Naive thymus-derived CD8-positive, alpha-beta T cell (primary cell): ENCODE results near the gene SMYD3. TPM values are rescaled to one million over a fixed set of nuclear protein-coding genes. Genes with fewer than 3 reads are reported as not detected.

Source experiments
- ATAC-seq, 2 donors: fragments of 150-1000 bp; cut with Tn5 transposase in 1 of 2; sonication (Bioruptor Pico), chemical (Tn5 transposase) in 1 of 2; 1 replicate in 1 of 2; 2 replicates in 1 of 2; pipeline ENCODE4 v1.10.0; 2021; ENCODE audit warnings: mild to moderate bottlenecking in 2 of 2, moderate library complexity in 2 of 2
- POLR2A ChIA-PET: fragments of 350-600 bp; sonication (Branson Sonifier 250); formaldehyde crosslinking; loops from one replicate; lab custom pipeline; 2021; ENCODE audit warnings: antibody characterized with exemption; lab: Charles Lee
- DNase-seq, 10 donors: peaks; one replicate each; pipeline versions ENCODE4 v3.0.0 to v3.0.0-alpha.2; 2020 to 2022
- H3K27ac Mint-ChIP-seq, 10 donors: one replicate each; pipeline ENCODE4 v1.8.0; 2020 to 2022; ENCODE audit warnings: mild to moderate bottlenecking in 10 of 10, mixed read lengths in 10 of 10, moderate library complexity in 4 of 10, inconsistent platforms in 1 of 10
- H3K27me3 Mint-ChIP-seq, 5 donors: one replicate each; pipeline ENCODE4 v1.8.0; 2021 to 2022; ENCODE audit warnings: mixed read lengths in 5 of 5
- H3K36me3 Mint-ChIP-seq, 3 donors: one replicate each; pipeline ENCODE4 v1.8.0; 2020 to 2022; ENCODE audit warnings: mixed read lengths in 3 of 3, mild to moderate bottlenecking in 2 of 3, inconsistent platforms in 1 of 3
- H3K4me1 Mint-ChIP-seq, 4 donors: one replicate each; pipeline ENCODE4 v1.8.0; 2021 to 2022; ENCODE audit warnings: mixed read lengths in 4 of 4
- H3K4me3 Mint-ChIP-seq, 10 donors: one replicate each; pipeline ENCODE4 v1.8.0; 2020 to 2022; ENCODE audit warnings: mild to moderate bottlenecking in 10 of 10, mixed read lengths in 10 of 10, moderate library complexity in 6 of 10, inconsistent platforms in 1 of 10
- H3K9me3 Mint-ChIP-seq, 9 donors: one replicate each; pipeline ENCODE4 v1.8.0; 2020 to 2022; ENCODE audit warnings: mixed read lengths in 9 of 9, mild to moderate bottlenecking in 3 of 9, inconsistent platforms in 1 of 9, moderate library complexity in 1 of 9
- polyA plus RNA-seq, 3 donors: library from polyadenylated mRNA; unstranded; fragments of 300-500 nt; fragmentation: Illumina TruSeq; gene quantifications; one replicate each; pipeline ENCODE4 v1.2.3, GENCODE V29; 2021
- total RNA-seq, 8 experiments: library from RNA in 2 of 8; stranded (reverse) in 2 of 8; gene quantifications; one replicate each; pipeline ENCODE4 v1.2.3 and lab custom pipeline; 2021 to 2026

Gene SMYD3
- total and polyA plus RNA-seq, 5 experiments from 2014 or later: 19.1 to 42.1 (median 36.5) TPM

DNA sequence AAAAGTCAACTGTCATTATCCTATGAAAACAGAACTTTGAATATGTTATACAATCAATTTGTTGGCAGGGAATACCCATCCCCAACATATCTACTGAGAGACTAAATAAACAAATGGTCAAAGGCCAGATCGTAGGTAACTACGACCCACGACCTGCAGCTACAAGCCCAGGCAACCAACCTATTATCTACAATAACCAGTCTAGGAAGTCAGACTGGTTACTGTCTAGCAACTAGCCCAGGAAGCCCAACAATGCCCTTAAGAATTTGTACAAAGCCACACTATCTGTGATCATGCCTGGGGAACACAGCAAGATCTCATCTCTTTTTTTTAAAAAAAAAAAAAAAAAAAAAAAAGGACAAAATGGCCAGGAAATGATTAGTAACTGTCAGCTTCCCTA lies 58.7 kb downstream of the SMYD3 start:
- H3K9me3 Mint-ChIP-seq: peaks cover 0 to 14% (median 3%) of the 10 kb centered on the region in 9 donors
- POLR2A ChIA-PET: no interaction called here
- H3K27ac Mint-ChIP-seq: no peak overlapping the region
- H3K4me3 Mint-ChIP-seq: no peak overlapping the region
- H3K27me3 Mint-ChIP-seq: no peaks in the 10 kb centered on the region
- peaks cover 2 to 9% (median 8%) of the 10 kb centered on the region in 3 donors for H3K36me3 Mint-ChIP-seq
- ATAC-seq: no peak
- no peak for DNase-seq
- H3K4me1 Mint-ChIP-seq: peaks cover 0 to 17% (median 7%) of the 10 kb centered on the region in 4 donors

DNA sequence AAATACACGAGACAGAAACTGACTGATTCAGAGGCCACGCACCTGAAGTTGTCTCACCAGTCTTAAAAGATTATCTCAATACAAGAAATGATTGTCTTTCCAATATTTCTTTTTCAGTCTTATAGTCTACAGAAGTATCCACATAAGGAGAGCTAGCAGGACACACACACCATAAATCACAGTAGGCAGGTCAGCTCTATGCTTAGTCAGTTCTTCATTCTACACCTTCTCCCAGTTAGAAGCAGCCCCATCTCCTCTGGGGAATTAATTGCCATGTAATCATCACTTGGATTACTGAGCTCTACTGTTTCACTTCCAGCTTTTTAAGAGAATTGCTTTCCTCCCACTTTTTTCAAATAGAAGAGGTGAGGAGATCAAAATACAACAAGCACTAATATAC lies 59.6 kb downstream of the SMYD3 start:
- Mint-ChIP-seq H3K4me3 (no peak overlapping the region), H3K36me3 (peaks cover 2 to 9% (median 8%) of the 10 kb centered on the region in 3 donors), H3K27ac (peak overlapping the region in 1 of 10 donors; percentile 43), H3K9me3 (peaks cover 0 to 14% (median 3%) of the 10 kb centered on the region in 9 donors), H3K27me3 (no peaks in the 10 kb centered on the region), H3K4me1 (peaks cover 0 to 11% (median 7%) of the 10 kb centered on the region in 4 donors)
- DNase-seq (no peak), ATAC-seq (no peak)
- POLR2A ChIA-PET: no interaction called here

DNA sequence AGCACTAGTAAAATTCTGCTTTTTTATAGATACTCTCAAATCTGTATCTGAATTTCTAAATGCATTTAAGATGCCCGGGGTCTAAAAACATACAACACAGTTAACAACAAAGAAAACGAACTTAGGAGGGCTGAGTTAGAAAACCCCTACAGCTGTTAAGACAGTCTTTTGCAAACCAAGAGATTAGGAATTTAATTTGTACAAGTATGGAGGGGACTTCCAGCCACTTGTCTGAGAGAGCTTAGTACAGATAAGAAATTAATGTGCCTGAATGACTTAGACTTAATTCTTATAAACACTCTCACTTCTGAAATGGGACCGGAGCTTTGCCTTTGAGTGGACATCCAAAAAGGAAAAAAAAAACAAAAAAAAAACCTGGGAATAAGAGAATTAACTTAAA lies 61.6 kb downstream of the SMYD3 start:
- Mint-ChIP-seq H3K9me3 (peaks cover 0 to 14% (median 4%) of the 10 kb centered on the region in 9 donors), H3K27ac (peak overlapping the region in 1 of 10 donors; percentile 30), H3K36me3 (peaks cover 9 to 15% (median 10%) of the 10 kb centered on the region in 3 donors), H3K4me1 (peaks cover 0 to 17% (median 5%) of the 10 kb centered on the region in 4 donors), H3K27me3 (no peaks in the 10 kb centered on the region), H3K4me3 (no peak overlapping the region)
- no peak for DNase-seq
- no peak for ATAC-seq
- POLR2A ChIA-PET: no interaction called here

DNA sequence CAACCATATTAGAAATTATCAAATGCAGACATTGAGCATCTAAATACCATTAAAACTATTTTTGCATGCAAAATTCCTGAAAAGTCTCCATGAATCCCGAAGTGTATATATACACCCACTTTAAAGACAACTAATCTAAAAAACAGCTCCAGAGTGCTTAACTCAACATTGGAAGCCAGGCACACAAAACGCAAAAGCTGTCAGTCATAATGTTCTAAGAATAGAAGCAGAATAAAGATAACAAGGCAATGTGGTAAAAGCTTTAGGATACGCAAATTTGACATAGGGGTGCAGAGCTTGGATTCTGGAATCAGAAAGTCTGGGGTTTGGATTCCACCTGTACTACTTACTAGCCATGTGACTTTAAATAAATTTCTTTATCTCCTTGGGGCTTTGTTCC lies 62.5 kb downstream of the SMYD3 start:
- DNase-seq (no peak), ATAC-seq (no peak)
- H3K36me3 Mint-ChIP-seq: peaks cover 9 to 19% (median 10%) of the 10 kb centered on the region in 3 donors
- H3K4me3 Mint-ChIP-seq: no peak overlapping the region
- peaks cover 0 to 14% (median 4%) of the 10 kb centered on the region in 9 donors for H3K9me3 Mint-ChIP-seq
- POLR2A ChIA-PET: no interaction called here
- H3K4me1 Mint-ChIP-seq: peaks cover 0 to 17% (median 5%) of the 10 kb centered on the region in 4 donors
- no peak overlapping the region for H3K27ac Mint-ChIP-seq
- H3K27me3 Mint-ChIP-seq: no peaks in the 10 kb centered on the region

DNA sequence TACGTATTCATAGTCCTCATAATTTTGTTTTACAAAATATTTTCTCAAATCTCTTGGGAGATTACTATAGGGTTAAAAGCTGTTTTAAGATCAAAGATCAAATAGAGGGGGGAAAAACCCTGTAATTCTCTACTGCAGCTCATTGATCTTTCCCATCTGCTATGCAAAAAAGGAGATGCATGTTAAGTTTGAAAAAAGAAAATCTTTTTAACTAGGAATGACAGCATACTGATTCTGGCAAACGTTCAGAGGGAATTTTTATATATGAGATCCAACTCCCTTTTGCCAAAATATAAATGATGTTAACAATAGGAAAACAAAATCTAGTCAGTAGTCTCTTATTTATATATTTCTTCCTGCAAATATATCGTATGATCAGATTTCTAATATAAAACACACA lies 69.1 kb downstream of the SMYD3 start:
- Mint-ChIP-seq H3K4me3 (no peak overlapping the region), H3K27ac (no peak overlapping the region), H3K27me3 (no peaks in the 10 kb centered on the region), H3K9me3 (peaks cover 4 to 24% (median 9%) of the 10 kb centered on the region in 9 donors), H3K36me3 (peaks cover 23 to 44% (median 30%) of the 10 kb centered on the region in 3 donors), H3K4me1 (peaks cover 5 to 11% (median 5%) of the 10 kb centered on the region in 4 donors)
- POLR2A ChIA-PET: no interaction called here
- DNase-seq: no peak
- no peak for ATAC-seq

DNA sequence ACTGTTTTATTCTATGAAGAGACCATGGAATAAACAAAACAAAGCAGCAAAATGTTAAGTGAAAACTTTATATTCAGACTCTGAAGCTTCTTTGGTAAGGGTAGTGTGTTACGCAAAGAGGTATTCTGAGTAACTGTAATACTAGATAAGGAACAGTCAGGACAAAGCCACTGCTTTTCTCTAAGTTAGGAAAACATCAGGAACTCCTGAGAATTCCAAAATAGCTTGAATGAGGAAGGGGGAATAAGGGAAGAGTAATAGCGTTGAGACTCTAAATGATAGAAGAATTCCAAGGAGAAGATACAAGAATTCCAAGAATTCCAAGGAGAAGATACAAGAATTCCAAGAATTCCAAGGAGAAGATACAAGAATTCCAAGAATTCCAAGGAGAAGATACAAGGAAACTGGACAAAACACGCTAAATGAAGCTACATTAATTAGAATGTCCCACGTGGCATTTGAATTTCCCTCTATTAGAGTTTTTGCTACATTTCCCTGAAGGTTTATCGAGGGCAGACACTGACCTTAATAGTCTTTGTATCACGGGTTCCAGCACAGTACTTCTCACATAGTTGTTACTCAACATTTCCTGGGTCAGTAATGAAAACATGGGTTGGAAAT lies 71.5 kb downstream of the SMYD3 start:
- Mint-ChIP-seq H3K27ac (no peak overlapping the region), H3K27me3 (no peaks in the 10 kb centered on the region), H3K4me3 (no peak overlapping the region), H3K36me3 (peaks cover 23 to 38% (median 27%) of the 10 kb centered on the region in 3 donors), H3K4me1 (peaks cover 3 to 11% (median 5%) of the 10 kb centered on the region in 4 donors), H3K9me3 (peaks cover 2 to 29% (median 9%) of the 10 kb centered on the region in 9 donors)
- DNase-seq (no peak), ATAC-seq (no peak)
- POLR2A ChIA-PET: no interaction called here

DNA sequence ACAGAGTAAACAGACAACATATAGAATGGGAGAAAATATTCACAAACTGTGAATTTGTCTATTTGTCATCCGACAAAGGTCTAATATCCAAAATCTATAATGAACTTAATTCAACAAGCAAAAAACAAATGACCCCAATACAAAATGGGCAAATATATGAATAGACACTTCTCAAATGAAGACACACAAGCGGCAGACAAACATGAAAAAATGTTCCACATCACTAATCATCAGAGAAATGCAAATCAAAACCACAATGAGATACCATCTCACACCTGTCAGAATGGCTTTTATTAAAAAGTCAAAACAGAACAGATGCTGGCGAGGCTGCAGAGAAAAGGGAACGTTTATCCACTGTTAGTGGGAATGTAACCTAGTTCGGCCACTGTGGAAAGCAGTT lies 72.7 kb downstream of the SMYD3 start:
- peaks cover 0 to 38% (median 9%) of the 10 kb centered on the region in 9 donors for H3K9me3 Mint-ChIP-seq
- no peaks in the 10 kb centered on the region for H3K27me3 Mint-ChIP-seq
- H3K4me3 Mint-ChIP-seq: no peak overlapping the region
- DNase-seq: no peak
- no peak for ATAC-seq
- peaks cover 3 to 11% (median 6%) of the 10 kb centered on the region in 4 donors for H3K4me1 Mint-ChIP-seq
- POLR2A ChIA-PET: no interaction called here
- peak overlapping the region in 1 of 10 donors; percentile 6 for H3K27ac Mint-ChIP-seq
- peaks cover 19 to 32% (median 30%) of the 10 kb centered on the region in 3 donors for H3K36me3 Mint-ChIP-seq

DNA sequence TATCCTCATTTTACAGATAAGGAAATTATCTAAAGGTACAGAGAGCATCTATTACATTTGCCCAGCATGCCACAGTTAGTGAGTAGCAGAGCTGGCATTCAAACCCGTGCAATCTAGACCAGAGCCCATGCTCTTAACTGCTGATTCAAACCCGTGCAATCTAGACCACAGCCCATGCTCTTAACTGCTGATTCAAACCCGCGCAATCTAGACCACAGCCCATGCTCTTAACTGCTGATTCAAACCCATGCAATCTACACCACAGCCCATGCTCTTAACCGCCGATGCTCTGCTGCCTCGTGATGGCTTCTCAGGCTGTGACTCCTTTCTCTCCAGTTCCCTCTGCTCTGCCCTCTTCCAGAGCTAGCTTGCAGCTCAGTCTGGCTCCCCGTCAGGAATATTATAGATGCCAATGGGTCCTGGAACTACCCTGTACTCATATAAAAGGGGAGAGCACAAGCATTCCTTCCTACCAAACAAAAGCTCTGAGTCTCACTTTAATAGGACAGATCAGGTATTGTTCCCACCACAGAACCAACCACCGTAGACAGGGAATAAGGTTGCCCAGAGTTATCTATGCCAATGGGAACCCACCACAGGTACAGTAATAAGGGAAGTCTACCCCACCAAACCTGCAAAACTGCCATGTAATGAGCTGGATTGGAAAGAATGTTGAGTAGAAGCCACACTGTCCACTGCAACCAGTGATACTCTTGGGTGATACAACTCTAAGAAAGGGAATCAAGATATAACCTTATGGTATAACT lies 78.4 kb downstream of the SMYD3 start:
- Mint-ChIP-seq H3K9me3 (peaks cover 0 to 14% (median 0%) of the 10 kb centered on the region in 9 donors), H3K4me1 (peaks cover 7 to 29% (median 9%) of the 10 kb centered on the region in 4 donors), H3K27ac (peak overlapping the region in 1 of 10 donors; percentile 74), H3K36me3 (peaks cover 4 to 9% (median 8%) of the 10 kb centered on the region in 3 donors), H3K27me3 (no peaks in the 10 kb centered on the region), H3K4me3 (no peak overlapping the region)
- POLR2A ChIA-PET: no interaction called here
- DNase-seq (no peak), ATAC-seq (no peak)

DNA sequence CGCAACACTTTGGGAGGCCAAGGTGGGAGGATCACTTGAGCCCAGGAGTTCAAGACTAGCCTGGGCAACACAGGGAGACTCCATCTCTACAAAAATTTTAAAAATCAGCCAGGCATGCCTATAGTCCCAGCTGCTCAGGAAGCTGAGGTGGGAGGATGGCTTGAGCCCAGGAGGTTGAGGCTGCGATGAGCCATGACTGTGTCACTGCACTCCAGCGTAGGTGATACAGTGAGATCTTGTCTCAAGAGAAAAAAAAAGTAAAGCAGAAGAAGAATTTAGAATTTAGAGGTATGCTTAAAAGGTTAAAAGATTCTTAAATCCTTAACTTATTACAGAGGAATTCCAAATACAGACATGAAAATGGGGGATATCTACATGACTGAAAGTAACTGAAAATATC lies 79.5 kb downstream of the SMYD3 start:
- peaks cover 7 to 29% (median 10%) of the 10 kb centered on the region in 4 donors for H3K4me1 Mint-ChIP-seq
- no peak for ATAC-seq
- peaks cover 0 to 14% (median 0%) of the 10 kb centered on the region in 9 donors for H3K9me3 Mint-ChIP-seq
- DNase-seq: no peak
- POLR2A ChIA-PET: interaction anchor here (0.6 kb wide), 1 partner anchor 38 kb away, joined by 6 read pairs; no protein-coding TSS in a partner anchor
- H3K27ac Mint-ChIP-seq: no peak overlapping the region
- peaks cover 4 to 9% (median 5%) of the 10 kb centered on the region in 3 donors for H3K36me3 Mint-ChIP-seq
- no peaks in the 10 kb centered on the region for H3K27me3 Mint-ChIP-seq
- no peak overlapping the region for H3K4me3 Mint-ChIP-seq

DNA sequence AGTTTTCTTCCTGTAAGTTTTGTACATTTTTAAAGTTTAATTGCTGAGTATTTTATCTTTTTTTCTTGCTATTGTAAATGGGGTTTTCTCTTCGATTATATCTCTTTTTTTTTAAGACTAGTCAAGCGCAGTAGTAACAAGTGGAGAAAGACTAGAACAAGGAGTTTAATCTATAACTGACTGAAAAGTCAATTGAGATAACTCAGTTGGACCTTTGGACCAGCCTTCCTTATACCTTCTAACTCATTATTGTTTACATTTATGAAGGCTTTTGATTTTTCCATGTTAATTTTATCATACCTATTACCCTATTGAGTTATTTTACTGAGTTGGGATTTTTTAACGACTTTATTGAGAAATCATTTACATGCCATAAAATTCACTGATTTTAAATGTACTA lies 81.2 kb downstream of the SMYD3 start:
- no peaks in the 10 kb centered on the region for H3K27me3 Mint-ChIP-seq
- ATAC-seq (no peak), DNase-seq (no peak)
- H3K9me3 Mint-ChIP-seq: peaks cover 0 to 12% (median 0%) of the 10 kb centered on the region in 9 donors
- POLR2A ChIA-PET: no interaction called here
- peaks cover 8 to 28% (median 11%) of the 10 kb centered on the region in 4 donors for H3K4me1 Mint-ChIP-seq
- H3K4me3 Mint-ChIP-seq: no peak overlapping the region
- peaks cover 4 to 8% (median 5%) of the 10 kb centered on the region in 3 donors for H3K36me3 Mint-ChIP-seq
- no peak overlapping the region for H3K27ac Mint-ChIP-seq

DNA sequence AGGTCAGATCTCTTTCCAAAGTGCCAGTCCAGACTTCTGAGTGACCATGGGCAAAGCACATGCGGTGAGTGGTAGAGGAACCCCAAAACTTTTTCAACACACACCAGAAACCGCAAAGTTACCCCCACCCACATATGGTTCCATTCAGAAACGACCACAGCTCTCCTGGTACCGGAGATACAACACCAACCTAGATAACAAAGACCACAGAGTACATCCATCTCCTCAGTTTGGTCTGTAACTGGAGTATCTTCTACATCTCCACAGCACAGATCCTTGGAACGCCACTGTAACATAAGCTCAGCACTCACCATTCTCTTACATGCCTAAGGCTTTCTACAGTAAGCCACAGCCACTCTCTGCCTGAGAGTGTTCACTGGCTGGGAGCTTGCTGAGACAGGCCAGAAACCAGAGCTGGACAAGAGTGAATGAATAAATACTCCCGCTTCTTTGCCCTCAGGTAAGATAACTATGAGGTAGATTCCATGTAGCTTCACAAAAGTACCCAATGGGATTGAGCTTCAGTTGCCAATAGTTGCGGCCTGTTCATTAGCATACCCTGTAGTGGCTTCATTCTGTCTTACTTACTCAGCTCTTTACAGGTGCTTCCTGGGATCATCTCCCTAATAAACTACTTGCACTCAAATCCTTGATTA lies 81.8 kb downstream of the SMYD3 start:
- Mint-ChIP-seq H3K4me1 (peaks cover 7 to 22% (median 11%) of the 10 kb centered on the region in 4 donors), H3K27ac (no peak overlapping the region), H3K9me3 (peaks cover 0 to 6% (median 0%) of the 10 kb centered on the region in 9 donors), H3K4me3 (no peak overlapping the region), H3K36me3 (peaks cover 2 to 8% (median 4%) of the 10 kb centered on the region in 3 donors), H3K27me3 (no peaks in the 10 kb centered on the region)
- ATAC-seq (no peak), DNase-seq (no peak)
- POLR2A ChIA-PET: no interaction called here

DNA sequence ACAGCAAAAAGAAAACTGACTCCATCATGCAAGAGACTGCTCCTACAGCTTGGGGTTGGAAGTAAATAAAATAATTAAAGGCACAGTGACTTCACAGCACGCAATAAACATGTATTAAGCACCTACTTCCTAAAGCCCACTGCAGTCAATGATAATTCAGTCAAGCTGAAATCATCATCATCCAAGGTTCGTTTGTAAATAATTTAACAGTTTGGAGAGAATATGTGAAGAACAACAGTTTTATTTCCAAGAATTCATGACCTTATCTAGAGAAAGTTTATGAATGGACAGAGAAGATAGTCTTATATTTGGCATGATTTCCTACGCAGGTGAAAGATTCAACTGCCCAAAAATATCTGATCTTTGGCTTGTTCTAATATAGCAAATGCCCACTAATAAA lies 86.8 kb downstream of the SMYD3 start:
- POLR2A ChIA-PET: no interaction called here

More for the DNA sequence above, 86.8 kb downstream of the SMYD3 start:
- no peak overlapping the region for H3K27ac Mint-ChIP-seq
- no peaks in the 10 kb centered on the region for H3K27me3 Mint-ChIP-seq
- ATAC-seq (no peak), DNase-seq (no peak)
- H3K4me3 Mint-ChIP-seq: no peak overlapping the region
- H3K36me3 Mint-ChIP-seq: peaks cover 24 to 40% (median 31%) of the 10 kb centered on the region in 3 donors
- H3K9me3 Mint-ChIP-seq: peaks cover 0 to 22% (median 7%) of the 10 kb centered on the region in 9 donors
- H3K4me1 Mint-ChIP-seq: peaks cover 2 to 7% (median 5%) of the 10 kb centered on the region in 4 donors
